Skeletal muscle tissue (tissue), 5 donors: ENCODE measurements around the gene DCAF17. TPM values are rescaled to one million over a fixed set of nuclear protein-coding genes. Genes with fewer than 3 reads are reported as not detected.
A peak's percentile ranks its signal among the peaks of the same experiment; 100 is the strongest.

Experiments
- H3K27ac ChIP-seq: one replicate; pipeline ENCODE4 v1.7.0; 2013; ENCODE audit warnings: mild to moderate bottlenecking, low read depth, low read length, inconsistent platforms
- H3K27me3 ChIP-seq, 3 donors: one replicate each; pipeline ENCODE4 v1.7.0; 2013; ENCODE audit warnings: low read length in 3 of 3; ENCODE audit not compliant: control insufficient read depth in 3 of 3, insufficient read depth in 3 of 3
- H3K36me3 ChIP-seq, 3 donors: one replicate each; pipeline ENCODE4 v1.7.0; 2013; ENCODE audit warnings: low read length in 3 of 3; ENCODE audit not compliant: control insufficient read depth in 3 of 3, insufficient read depth in 3 of 3
- H3K4me1 ChIP-seq, 3 donors: one replicate each; pipeline ENCODE4 v1.7.0; 2013; ENCODE audit warnings: low read length in 3 of 3, mild to moderate bottlenecking in 3 of 3; ENCODE audit not compliant: control insufficient read depth in 3 of 3, insufficient read depth in 3 of 3
- H3K4me3 ChIP-seq, 3 donors: one replicate each; pipeline ENCODE4 v1.7.0; 2013; ENCODE audit warnings: low read length in 3 of 3
- H3K9ac ChIP-seq, 3 donors: one replicate each; pipeline ENCODE4 v1.7.0; 2013; ENCODE audit warnings: low read length in 3 of 3, mild to moderate bottlenecking in 3 of 3, moderate library complexity in 2 of 3, low read depth in 1 of 3
- H3K9me3 ChIP-seq, 3 donors: one replicate each; pipeline ENCODE4 v1.7.0; 2013; ENCODE audit warnings: low read length in 3 of 3; ENCODE audit not compliant: control insufficient read depth in 3 of 3
- small RNA-seq: library from RNA; depleted of rRNA; stranded (forward); fragments of <200 nt; gene quantifications from one replicate; pipeline ENCODE3, GENCODE V24; 2014
- total RNA-seq: library from RNA; depleted of rRNA; stranded (reverse); fragments of >200 nt; gene quantifications from one replicate; pipeline ENCODE4 v1.2.3, GENCODE V29; 2014
- donor health status: Osteomylitis.

DCAF17 gene
- total RNA-seq, 1 donor from 2014 or later = 20.4 TPM

DNA sequence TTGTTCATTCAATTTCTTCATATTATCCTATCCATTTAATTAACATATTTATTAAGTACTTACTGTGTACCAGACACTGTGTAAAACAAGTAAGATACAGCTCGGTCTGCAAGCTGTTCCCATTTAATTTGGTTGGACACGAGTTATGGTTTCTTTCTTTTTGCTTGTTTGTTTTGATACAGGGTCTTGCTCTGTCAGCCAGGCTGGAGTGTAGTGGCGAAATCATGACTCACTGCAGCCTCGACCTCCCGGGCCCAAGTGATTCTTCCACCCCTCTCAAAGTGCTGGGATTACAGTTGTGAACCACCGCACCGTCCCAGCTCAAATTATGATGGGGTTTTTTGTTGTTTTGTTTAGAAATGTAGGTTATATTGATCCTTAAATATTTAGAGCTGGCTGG is 97.3 kb downstream of the DCAF17 start:
- Histone ChIP-seq H3K27ac (peak overlapping the region; percentile 25), H3K4me3 (no peak overlapping the region), H3K27me3 (no peaks in the 10 kb centered on the region), H3K9ac (no peak overlapping the region), H3K4me1 (peaks cover 0 to 7% (median 0%) of the 10 kb centered on the region in 3 donors), H3K9me3 (no peaks in the 10 kb centered on the region), H3K36me3 (no peaks in the 10 kb centered on the region)

DNA sequence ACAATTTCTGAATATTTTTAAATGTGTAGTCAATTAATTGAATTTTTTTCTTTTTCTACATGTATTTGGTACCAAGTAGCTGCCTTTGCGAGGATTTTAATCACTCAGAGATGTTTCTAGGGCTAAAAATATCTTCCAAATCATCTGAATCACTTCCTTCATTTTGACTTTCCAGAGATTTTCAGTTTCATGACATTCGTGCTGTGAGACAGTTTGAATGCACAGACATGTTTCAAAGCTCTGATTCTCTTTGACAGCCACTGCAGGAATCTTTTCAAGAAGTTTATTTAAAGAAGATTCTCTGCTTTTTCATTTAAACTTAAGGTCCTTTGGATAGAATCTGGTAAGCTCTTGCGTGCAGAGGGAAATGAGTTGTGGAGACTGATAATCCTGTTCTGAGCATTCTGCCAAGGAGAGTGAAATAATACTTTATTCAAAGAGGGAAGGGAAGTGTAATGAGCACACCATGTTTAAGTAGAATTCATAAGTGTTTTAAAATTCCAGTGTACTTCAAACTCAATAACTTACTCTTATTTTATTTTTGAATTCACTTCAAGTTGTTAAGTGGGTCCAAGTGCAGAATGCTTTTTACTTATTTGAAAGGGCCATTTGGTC is 97.9 kb downstream of the DCAF17 start:
- no peak overlapping the region for H3K9ac ChIP-seq
- H3K4me1 ChIP-seq = peaks cover 0 to 7% (median 0%) of the 10 kb centered on the region in 3 donors
- peak overlapping the region; percentile 25 for H3K27ac ChIP-seq
- no peaks in the 10 kb centered on the region for H3K27me3 ChIP-seq
- no peak overlapping the region for H3K4me3 ChIP-seq
- H3K36me3 ChIP-seq = no peaks in the 10 kb centered on the region
- no peaks in the 10 kb centered on the region for H3K9me3 ChIP-seq

DNA sequence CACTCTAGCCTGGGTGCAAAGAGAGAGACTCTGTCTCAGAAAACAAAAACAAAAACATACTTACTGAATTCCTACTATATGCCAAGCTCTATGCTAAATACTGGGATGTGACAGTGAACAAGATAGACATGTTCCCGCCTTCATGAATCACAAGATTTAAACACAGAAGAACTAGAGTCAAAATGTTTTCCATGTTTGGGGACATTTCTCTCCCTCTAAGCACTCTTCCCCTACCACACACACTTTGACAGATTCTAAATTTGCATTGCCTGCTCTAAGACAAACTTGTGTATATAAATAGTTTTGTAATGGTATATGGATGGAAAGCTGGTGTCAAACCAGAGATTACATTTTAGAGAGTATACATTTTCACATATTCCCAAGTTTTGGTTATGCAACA is 99.3 kb downstream of the DCAF17 start:
- no peak overlapping the region for H3K27ac ChIP-seq
- H3K9ac ChIP-seq = no peak overlapping the region
- H3K36me3 ChIP-seq = no peaks in the 10 kb centered on the region
- no peaks in the 10 kb centered on the region for H3K27me3 ChIP-seq
- no peak overlapping the region for H3K4me3 ChIP-seq
- H3K4me1 ChIP-seq = peaks cover 0 to 7% (median 0%) of the 10 kb centered on the region in 3 donors
- no peaks in the 10 kb centered on the region for H3K9me3 ChIP-seq

Small RNA genes within 50 kb of the gene (small RNA-seq; reads per million reads assigned to genes)
- not detected for gene AC007969.2

Other genes starting within 250 kb of the DCAF17 start
- 8.4 TPM for gene METTL8, start 236 bp upstream of the DCAF17 start, total RNA-seq
- 89.2 TPM for gene CYBRD1, start 88.2 kb downstream of the DCAF17 start, total RNA-seq